Measurements from ENCODE around the gene RPUSD4. TPM values are rescaled to one million over a fixed set of nuclear protein-coding genes. Genes with fewer than 3 reads are reported as not detected.

Gene RPUSD4
- total RNA-seq, 4 donors from 2014 or later = 11.1 to 20.3 (median 12.6) TPM

DNA sequence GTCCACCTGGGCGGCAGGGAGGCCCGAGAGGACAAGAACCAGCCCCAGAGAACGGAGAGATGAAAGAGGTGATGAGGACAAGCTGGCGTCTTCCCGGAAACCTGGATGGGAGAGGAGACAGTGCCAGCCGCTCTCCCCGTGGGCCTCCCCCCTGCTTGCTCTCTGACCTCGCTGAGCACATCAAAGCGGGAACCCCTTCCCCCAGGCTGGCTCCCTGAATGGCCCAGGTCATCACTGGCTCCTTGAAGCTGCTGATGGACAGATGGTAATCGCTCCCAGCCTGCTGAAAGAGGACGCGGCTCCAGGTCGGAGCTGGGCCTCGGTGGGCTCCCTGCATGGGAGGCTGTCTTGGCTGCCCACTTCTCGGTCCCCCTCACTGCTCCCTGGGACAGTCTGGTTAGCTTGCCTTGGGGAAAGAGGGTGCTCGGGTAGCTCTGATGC is 18.4 kb downstream of the RPUSD4 start:
- WGBS, 2 donors (ENCODE audit: low coverage in 1 of 2) = 93 to 94% methylated on average over 3 to 15 of the region's 16 CpGs
- no peaks in the 10 kb centered on the region for H3K9me3 ChIP-seq
- in situ Hi-C loops (cut with MboI; ENCODE audit: low pct_ligation_motif_present in 1 of 4, low pct_unique_long_range_greater_than_20kb in 1 of 4, low sequenced_read_pairs in 3 of 4) (loop anchor here in 2 of 4 donors (10.0 kb wide), 1 partner anchor 268 kb away; no protein-coding TSS in a partner anchor), intact Hi-C loops (cut with DNase I; ENCODE audit: low total_unique reads) (loop anchor here (2.0 kb wide), 1 partner anchor 270 kb away; no protein-coding TSS in a partner anchor)
- H3K27ac ChIP-seq = no peak overlapping the region
- no peak for TF ChIP-seq EP300 (IDR thresholded peaks at IDR 0.05; ENCODE audit: low read depth)
- no peak for TF ChIP-seq POLR2AphosphoS5 (IDR thresholded peaks at IDR 0.05)
- no peak for TF ChIP-seq POLR2A (IDR thresholded peaks at IDR 0.05)
- TF ChIP-seq CTCF (IDR thresholded peaks at IDR 0.05) = no peak
- no peak overlapping the region for H3K4me3 ChIP-seq
- no peak for DNase-seq
- no peaks in the 10 kb centered on the region for H3K4me1 ChIP-seq
- H3K27me3 ChIP-seq = no peaks in the 10 kb centered on the region
- H3K36me3 ChIP-seq = peaks cover 0 to 4% (median 0%) of the 10 kb centered on the region in 4 donors

GRCh38 chr11:126192361-126192760 is 19.1 kb downstream of the RPUSD4 start:
- in situ Hi-C loops (cut with MboI; ENCODE audit: low pct_ligation_motif_present in 1 of 4, low pct_unique_long_range_greater_than_20kb in 1 of 4, low sequenced_read_pairs in 3 of 4) (loop anchor here in 2 of 4 donors (10.0 kb wide), 1 partner anchor 268 kb away; no protein-coding TSS in a partner anchor), intact Hi-C loops (cut with DNase I; ENCODE audit: low total_unique reads) (loop anchor here (2.0 kb wide), 1 partner anchor 270 kb away; no protein-coding TSS in a partner anchor)
- no peaks in the 10 kb centered on the region for H3K9me3 ChIP-seq
- H3K4me3 ChIP-seq = no peak overlapping the region
- H3K27ac ChIP-seq = peak overlapping the region in 1 of 4 donors; percentile 19
- H3K4me1 ChIP-seq = no peaks in the 10 kb centered on the region
- no peak for DNase-seq
- no peaks in the 10 kb centered on the region for H3K27me3 ChIP-seq
- peaks cover 0 to 2% (median 0%) of the 10 kb centered on the region in 4 donors for H3K36me3 ChIP-seq
- 35 to 83% methylated on average over 4 to 7 of the region's 7 CpGs for WGBS, 2 donors (ENCODE audit: low coverage in 1 of 2)
- TF ChIP-seq EP300 (IDR thresholded peaks at IDR 0.05; ENCODE audit: low read depth) = no peak

DNA sequence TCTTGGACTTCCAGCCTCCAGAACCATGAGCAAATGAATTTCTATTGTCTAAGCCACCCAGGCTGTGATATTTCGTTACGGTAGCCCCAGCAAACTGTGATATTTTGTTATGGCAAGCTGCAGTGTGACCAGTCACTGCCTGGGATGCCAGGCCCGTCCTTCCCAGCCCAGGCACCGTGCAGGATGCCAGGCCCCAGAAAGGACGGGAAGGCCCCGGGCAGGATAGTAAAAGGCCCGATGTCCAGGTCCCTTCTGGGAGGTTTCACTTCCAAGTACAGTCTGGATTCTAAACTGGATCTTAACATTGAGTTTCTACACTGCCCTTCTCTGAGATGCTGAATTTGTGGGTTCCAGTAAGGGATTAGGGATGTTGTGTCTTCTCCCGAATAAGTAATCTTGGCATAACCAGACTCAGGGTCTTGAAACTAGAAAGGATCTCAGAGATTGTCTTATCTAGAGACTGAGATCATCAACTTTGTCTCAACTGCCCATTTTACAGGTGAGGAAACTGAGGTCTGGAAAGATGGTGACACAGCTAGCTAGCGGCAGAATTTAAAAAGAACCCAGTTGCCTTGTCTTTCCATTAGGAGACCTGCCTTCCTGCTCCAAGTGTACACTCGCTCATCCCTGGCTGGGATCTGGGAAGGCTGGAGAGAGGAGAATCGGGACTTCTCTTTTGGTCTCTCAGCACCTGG is 19.9 kb downstream of the RPUSD4 start:
- Histone ChIP-seq H3K27me3 (no peaks in the 10 kb centered on the region), H3K4me1 (no peaks in the 10 kb centered on the region), H3K27ac (no peak overlapping the region), H3K9me3 (no peaks in the 10 kb centered on the region), H3K4me3 (no peak overlapping the region), H3K36me3 (no peaks in the 10 kb centered on the region)
- in situ Hi-C loops (cut with MboI; ENCODE audit: low pct_ligation_motif_present in 1 of 4, low pct_unique_long_range_greater_than_20kb in 1 of 4, low sequenced_read_pairs in 3 of 4) (loop anchor here in 2 of 4 donors (10.0 kb wide), 1 partner anchor 267 kb away; no protein-coding TSS in a partner anchor), intact Hi-C loops (cut with DNase I; ENCODE audit: low total_unique reads) (loop anchor here (2.0 kb wide), 1 partner anchor 269 kb away; no protein-coding TSS in a partner anchor)
- 98 to 100% methylated on average over 1 to 11 of the region's 11 CpGs for WGBS, 2 donors (ENCODE audit: low coverage in 1 of 2)
- no peak for DNase-seq
- no peak for TF ChIP-seq EP300 (IDR thresholded peaks at IDR 0.05; ENCODE audit: low read depth)

DNA sequence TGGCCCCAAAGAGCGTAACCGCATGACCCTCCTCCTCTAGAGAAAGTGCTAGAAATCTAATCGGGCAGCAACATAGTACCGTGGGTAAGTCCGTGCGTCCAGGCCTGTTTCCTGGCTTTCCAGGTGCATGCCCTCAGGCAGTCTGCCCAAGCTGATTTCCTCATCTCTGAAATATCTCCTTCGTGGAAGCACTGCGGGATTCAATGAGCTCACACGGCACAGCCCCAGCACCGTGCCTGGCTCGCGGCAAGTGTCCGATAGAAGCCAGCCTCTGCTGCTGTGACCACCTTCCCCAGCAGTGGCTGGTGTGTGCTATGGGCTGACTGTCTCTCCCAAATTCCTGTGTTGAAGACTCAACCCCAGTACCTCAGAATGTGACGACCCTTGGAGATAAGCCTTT is 20.7 kb downstream of the RPUSD4 start:
- H3K36me3 ChIP-seq = no peaks in the 10 kb centered on the region
- no peak for DNase-seq
- in situ Hi-C loops (cut with MboI; ENCODE audit: low pct_ligation_motif_present in 1 of 4, low pct_unique_long_range_greater_than_20kb in 1 of 4, low sequenced_read_pairs in 3 of 4) (loop anchor here in 2 of 4 donors (10.0 kb wide), 1 partner anchor 266 kb away; no protein-coding TSS in a partner anchor), intact Hi-C loops (cut with DNase I; ENCODE audit: low total_unique reads) (no loop called here)
- no peaks in the 10 kb centered on the region for H3K4me1 ChIP-seq
- TF ChIP-seq POLR2AphosphoS5 (IDR thresholded peaks at IDR 0.05) (no peak), EP300 (IDR thresholded peaks at IDR 0.05; ENCODE audit: low read depth) (no peak), POLR2A (IDR thresholded peaks at IDR 0.05) (no peak), CTCF (IDR thresholded peaks at IDR 0.05) (no peak)
- H3K9me3 ChIP-seq = no peaks in the 10 kb centered on the region
- H3K27ac ChIP-seq = no peak overlapping the region
- 94 to 100% methylated on average over 3 to 14 of the region's 14 CpGs for WGBS, 2 donors (ENCODE audit: low coverage in 1 of 2)
- H3K27me3 ChIP-seq = no peaks in the 10 kb centered on the region
- H3K4me3 ChIP-seq = no peak overlapping the region

GRCh38 chr11:126189109-126189929 is 22.1 kb downstream of the RPUSD4 start:
- Histone ChIP-seq H3K36me3 (no peaks in the 10 kb centered on the region), H3K4me1 (no peaks in the 10 kb centered on the region), H3K9me3 (no peaks in the 10 kb centered on the region), H3K27me3 (no peaks in the 10 kb centered on the region), H3K4me3 (no peak overlapping the region), H3K27ac (peak overlapping the region in 2 of 4 donors; percentile 13 to 61)
- TF ChIP-seq POLR2A (IDR thresholded peaks at IDR 0.05) (no peak), EP300 (IDR thresholded peaks at IDR 0.05; ENCODE audit: low read depth) (no peak), CTCF (IDR thresholded peaks at IDR 0.05) (no peak), POLR2AphosphoS5 (IDR thresholded peaks at IDR 0.05) (no peak)
- DNase-seq = peak; percentile 41
- in situ Hi-C loops (cut with MboI; ENCODE audit: low pct_ligation_motif_present in 1 of 4, low pct_unique_long_range_greater_than_20kb in 1 of 4, low sequenced_read_pairs in 3 of 4) (no loop called here), intact Hi-C loops (cut with DNase I; ENCODE audit: low total_unique reads) (no loop called here)
- 68 to 80% methylated on average over 5 to 22 of the region's 22 CpGs for WGBS, 2 donors (ENCODE audit: low coverage in 1 of 2)

All from transverse colon (tissue), 4 donors.